Esophagus squamous epithelium (tissue), 4 donors: ENCODE data around the gene POT1.

Experiments
- POLR2A ChIP-seq, 4 donors: fragments of 450-650 bp; IDR thresholded peaks; one replicate each; pipeline ENCODE4 v1.6.1; 2017; ENCODE audit warnings: antibody characterized with exemption in 4 of 4, mild to moderate bottlenecking in 4 of 4, moderate library complexity in 3 of 4
- TF ChIP-seq, protein P1 (sequence below), 6 experiments: fragments of 450-650 bp in 4 of 6; fragments of 200-600 bp in 2 of 6; sonication (generic) in 2 of 6; IDR thresholded peaks; one replicate each; pipeline ENCODE4 v1.5.1; 2016 to 2019; ENCODE audit warnings: antibody characterized with exemption in 6 of 6, mild to moderate bottlenecking in 4 of 6, moderate library complexity in 4 of 6

DNA sequence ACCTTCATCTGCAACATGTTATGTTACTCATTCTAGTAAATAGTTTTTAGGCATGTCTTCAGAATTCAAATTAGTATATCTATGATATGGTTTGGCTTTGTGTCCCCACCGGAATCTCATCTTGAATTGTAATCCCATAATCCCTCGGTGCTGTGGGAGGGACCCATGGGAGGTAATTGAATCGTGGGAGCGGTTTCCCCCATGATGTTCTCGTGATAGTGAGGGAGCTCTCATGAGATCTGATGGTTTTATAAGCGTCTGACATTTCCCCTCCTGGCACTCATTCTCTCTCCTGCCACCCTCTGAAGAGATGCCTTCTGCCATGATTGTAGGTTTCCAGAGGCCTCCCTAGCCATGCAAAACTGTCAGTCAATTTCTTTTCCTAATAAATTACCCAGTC, 143.6 kb downstream of the POT1 start:
- TF ChIP-seq, protein P1, sequence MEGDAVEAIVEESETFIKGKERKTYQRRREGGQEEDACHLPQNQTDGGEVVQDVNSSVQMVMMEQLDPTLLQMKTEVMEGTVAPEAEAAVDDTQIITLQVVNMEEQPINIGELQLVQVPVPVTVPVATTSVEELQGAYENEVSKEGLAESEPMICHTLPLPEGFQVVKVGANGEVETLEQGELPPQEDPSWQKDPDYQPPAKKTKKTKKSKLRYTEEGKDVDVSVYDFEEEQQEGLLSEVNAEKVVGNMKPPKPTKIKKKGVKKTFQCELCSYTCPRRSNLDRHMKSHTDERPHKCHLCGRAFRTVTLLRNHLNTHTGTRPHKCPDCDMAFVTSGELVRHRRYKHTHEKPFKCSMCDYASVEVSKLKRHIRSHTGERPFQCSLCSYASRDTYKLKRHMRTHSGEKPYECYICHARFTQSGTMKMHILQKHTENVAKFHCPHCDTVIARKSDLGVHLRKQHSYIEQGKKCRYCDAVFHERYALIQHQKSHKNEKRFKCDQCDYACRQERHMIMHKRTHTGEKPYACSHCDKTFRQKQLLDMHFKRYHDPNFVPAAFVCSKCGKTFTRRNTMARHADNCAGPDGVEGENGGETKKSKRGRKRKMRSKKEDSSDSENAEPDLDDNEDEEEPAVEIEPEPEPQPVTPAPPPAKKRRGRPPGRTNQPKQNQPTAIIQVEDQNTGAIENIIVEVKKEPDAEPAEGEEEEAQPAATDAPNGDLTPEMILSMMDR (IDR thresholded peaks at IDR 0.05), result no peak
- no peak for TF ChIP-seq POLR2A (IDR thresholded peaks at IDR 0.05)
